Tibial nerve (tissue), 4 donors: ENCODE data around the gene KCNK7. TPM values are rescaled to one million over a fixed set of nuclear protein-coding genes. Genes with fewer than 3 reads are reported as not detected.

ENCODE experiments used
- DNase-seq, 2 donors: peaks; one replicate each; pipeline ENCODE4 v3.0.0-alpha.2; 2019; ENCODE audit warnings: low spot score in 2 of 2
- H3K27ac ChIP-seq, 4 donors: fragments of 200-600 bp; sonication (generic) in 3 of 4; one replicate each; pipeline ENCODE4 v1.5.1; 2017 to 2019; ENCODE audit warnings: mild to moderate bottlenecking in 1 of 4
- H3K27me3 ChIP-seq, 2 donors: fragments of 200-600 bp; sonication (generic) in 1 of 2; one replicate each; pipeline versions ENCODE4 v1.5.1 to v1.6.0; 2017 to 2019
- H3K36me3 ChIP-seq, 3 donors: fragments of 200-600 bp; sonication (generic); one replicate each; pipeline ENCODE4 v1.5.1; 2018 to 2019
- H3K4me1 ChIP-seq, 4 donors: fragments of 200-600 bp; sonication (generic) in 3 of 4; one replicate each; pipeline ENCODE4 v1.5.1; 2017 to 2019
- H3K4me3 ChIP-seq, 4 donors: fragments of 200-600 bp; sonication (generic) in 3 of 4; one replicate each; pipeline ENCODE4 v1.5.1; 2017 to 2019; ENCODE audit warnings: mild to moderate bottlenecking in 1 of 4, moderate library complexity in 1 of 4
- H3K9me3 ChIP-seq, 4 donors: fragments of 200-600 bp; sonication (generic) in 3 of 4; one replicate each; pipeline ENCODE4 v1.5.1; 2017 to 2019
- CTCF ChIP-seq, 5 experiments: fragments of 200-600 bp in 3 of 5; fragments of 450-650 bp in 2 of 5; sonication (generic) in 3 of 5; IDR thresholded peaks; one replicate each; pipeline ENCODE4 v1.5.1; 2016 to 2019; ENCODE audit warnings: antibody characterized with exemption in 5 of 5, mild to moderate bottlenecking in 3 of 5, moderate library complexity in 2 of 5
- EP300 ChIP-seq, 2 donors: sonication (generic); formaldehyde crosslinking; IDR thresholded peaks; one replicate each; pipeline ENCODE4 v1.6.1; 2017; ENCODE audit warnings: antibody characterized with exemption in 2 of 2, mild to moderate bottlenecking in 1 of 2
- POLR2A ChIP-seq, 2 donors: fragments of 450-650 bp; IDR thresholded peaks; one replicate each; pipeline ENCODE4 v1.6.1; 2017; ENCODE audit warnings: antibody characterized with exemption in 2 of 2, mild to moderate bottlenecking in 2 of 2, moderate library complexity in 2 of 2
- WGBS, 2 donors: methylation state at CpG; one replicate each; pipeline ENCODE4 v1.1.5; 2018; 5-methylcytosine and 5-hydroxymethylcytosine counted together
- total RNA-seq, 4 donors: library from RNA; depleted of rRNA; stranded (reverse); fragments of >200 nt; gene quantifications; one replicate each; pipeline ENCODE4 v1.1.0, GENCODE V29; 2016

Gene KCNK7
- total RNA-seq, 4 donors from 2014 or later, result 0.63 to 3.3 (median 1.2) TPM; not detected in 1

DNA sequence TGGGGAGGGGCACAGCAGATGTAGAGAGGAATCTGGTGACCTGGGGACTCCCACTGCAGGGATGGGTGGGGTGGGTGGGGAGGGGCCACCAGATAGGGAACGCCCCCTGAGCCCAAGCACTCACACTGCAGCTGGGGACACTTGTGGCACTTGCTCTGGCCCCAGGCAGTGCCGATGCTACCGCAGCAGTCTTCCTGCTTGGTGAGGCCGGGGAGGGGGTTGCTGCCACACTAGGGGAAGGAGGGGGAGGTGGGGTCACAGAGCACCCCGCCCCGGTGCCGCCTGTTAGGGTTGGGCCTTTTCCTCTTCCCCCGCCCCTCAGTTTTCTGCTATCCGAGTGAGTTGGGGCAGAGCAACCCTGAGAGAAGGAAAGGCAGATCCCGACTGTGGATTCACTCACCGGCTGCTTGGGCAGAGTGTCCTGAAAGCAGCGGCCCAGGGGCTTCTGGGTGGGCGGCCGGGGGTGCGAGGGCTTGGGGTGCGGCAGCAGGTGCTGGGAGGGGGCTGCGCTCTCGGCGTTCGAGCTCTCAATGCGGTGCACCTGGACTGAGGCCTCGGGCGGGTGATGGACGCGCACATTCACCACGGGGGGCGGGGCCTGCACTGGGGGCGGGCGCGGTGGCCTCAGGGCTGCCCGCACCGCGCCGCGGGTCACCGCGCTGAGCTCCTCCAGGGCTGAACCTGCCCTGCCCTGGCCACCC, 42.1 kb downstream of the KCNK7 start:
- no peak overlapping the region for H3K4me3 ChIP-seq
- H3K27me3 ChIP-seq, result no peaks in the 10 kb centered on the region
- peak overlapping the region in 3 of 4 donors; percentile 56 to 98 (median 98) for H3K27ac ChIP-seq
- 53 to 60% methylated on average over 6 to 13 of the region's 37 CpGs for WGBS, 2 donors
- peaks cover 0 to 68% (median 46%) of the 10 kb centered on the region in 4 donors for H3K4me1 ChIP-seq
- no peaks in the 10 kb centered on the region for H3K9me3 ChIP-seq
- TF ChIP-seq EP300 (IDR thresholded peaks at IDR 0.05) (no peak), POLR2A (IDR thresholded peaks at IDR 0.05) (no peak), CTCF (IDR thresholded peaks at IDR 0.05) (no peak)
- no peak for DNase-seq
- H3K36me3 ChIP-seq, result peaks cover 0 to 52% (median 0%) of the 10 kb centered on the region in 3 donors

GRCh38 chr11:65552388-65552951, 43.1 kb downstream of the KCNK7 start:
- no peak for TF ChIP-seq POLR2A (IDR thresholded peaks at IDR 0.05)
- peak in 1 of 5 experiments; percentile 2 for TF ChIP-seq CTCF (IDR thresholded peaks at IDR 0.05)
- TF ChIP-seq EP300 (IDR thresholded peaks at IDR 0.05), result no peak
- Histone ChIP-seq H3K4me3 (no peak overlapping the region), H3K4me1 (peaks cover 0 to 67% (median 45%) of the 10 kb centered on the region in 4 donors), H3K36me3 (peaks cover 0 to 62% (median 0%) of the 10 kb centered on the region in 3 donors), H3K27ac (peak overlapping the region in 3 of 4 donors; percentile 26 to 65 (median 28)), H3K27me3 (no peaks in the 10 kb centered on the region), H3K9me3 (no peaks in the 10 kb centered on the region)
- DNase-seq, result no peak
- 70 to 75% methylated on average over 9 of the region's 9 CpGs for WGBS, 2 donors

DNA sequence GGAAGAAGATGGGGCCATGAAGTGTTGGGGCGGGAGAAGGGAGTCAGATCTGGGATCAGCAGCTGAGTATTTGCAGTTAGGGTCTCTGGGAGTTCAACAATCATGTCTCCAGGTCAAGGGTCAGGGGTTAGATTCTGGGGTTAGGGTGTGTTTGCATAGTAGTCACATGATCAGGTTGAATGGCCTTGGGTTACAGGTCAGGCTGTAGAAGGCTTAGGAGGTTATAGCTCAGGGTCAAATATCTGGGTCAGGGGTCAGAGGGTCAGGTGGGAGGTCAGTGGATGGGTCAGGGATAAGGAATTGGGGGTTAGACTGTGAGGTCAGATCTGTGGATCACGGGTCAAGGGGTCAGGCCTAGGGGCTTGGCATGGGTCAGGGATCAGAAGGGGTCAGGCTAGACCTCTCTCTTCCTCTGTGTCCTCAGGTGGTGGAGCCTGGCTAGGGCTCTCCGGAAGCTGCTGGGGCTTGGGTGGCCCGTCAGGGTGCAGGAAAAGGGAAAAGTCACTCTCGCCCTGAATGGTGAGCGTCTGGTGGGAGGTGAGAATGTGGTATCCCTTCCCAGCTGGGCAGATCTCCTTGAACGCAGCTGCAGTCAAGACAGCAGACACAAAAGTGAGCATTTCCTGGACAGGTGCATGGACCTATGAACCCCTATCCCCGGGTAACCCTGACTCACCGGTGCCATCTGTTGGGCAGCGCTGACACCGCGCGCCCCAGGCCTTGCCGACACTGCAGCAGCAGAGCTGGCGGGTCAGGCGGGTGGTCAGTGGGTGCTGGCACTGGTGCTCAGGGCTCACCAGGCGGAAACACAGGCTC, 43.8 kb downstream of the KCNK7 start:
- TF ChIP-seq POLR2A (IDR thresholded peaks at IDR 0.05) (no peak), CTCF (IDR thresholded peaks at IDR 0.05) (peak in 4 of 5 experiments; percentile 12 to 46 (median 23))
- peak overlapping the region in 3 of 4 donors; percentile 26 to 65 (median 28) for H3K27ac ChIP-seq
- WGBS, 2 donors, result 59 to 63% methylated on average over 17 of the region's 17 CpGs
- H3K27me3 ChIP-seq, result no peaks in the 10 kb centered on the region
- peaks cover 0 to 66% (median 45%) of the 10 kb centered on the region in 4 donors for H3K4me1 ChIP-seq
- no peak overlapping the region for H3K4me3 ChIP-seq
- H3K36me3 ChIP-seq, result peaks cover 0 to 69% (median 0%) of the 10 kb centered on the region in 3 donors
- H3K9me3 ChIP-seq, result no peaks in the 10 kb centered on the region
- no peak for DNase-seq

- Histone ChIP-seq H3K27ac (no peak overlapping the region), H3K36me3 (peaks cover 0 to 95% (median 0%) of the 10 kb centered on the region in 3 donors), H3K9me3 (no peaks in the 10 kb centered on the region), H3K27me3 (no peaks in the 10 kb centered on the region), H3K4me1 (peaks cover 0 to 46% (median 23%) of the 10 kb centered on the region in 4 donors), H3K4me3 (no peak overlapping the region)
- TF ChIP-seq POLR2A (IDR thresholded peaks at IDR 0.05), result no peak
- DNase-seq, result no peak
- 86 to 92% methylated on average over 3 of the region's 3 CpGs for WGBS, 2 donors
These were observed 46.5 kb downstream of the KCNK7 start for GRCh38 chr11:65549096-65549495.

- 88 to 91% methylated on average over 3 of the region's 3 CpGs for WGBS, 2 donors
- Histone ChIP-seq H3K27me3 (no peaks in the 10 kb centered on the region), H3K9me3 (no peaks in the 10 kb centered on the region), H3K27ac (peak overlapping the region in 1 of 4 donors; percentile 10), H3K4me1 (peaks cover 0 to 39% (median 16%) of the 10 kb centered on the region in 4 donors), H3K4me3 (no peak overlapping the region), H3K36me3 (peaks cover 0 to 95% (median 0%) of the 10 kb centered on the region in 3 donors)
- no peak for DNase-seq
- TF ChIP-seq POLR2A (IDR thresholded peaks at IDR 0.05) (no peak), EP300 (IDR thresholded peaks at IDR 0.05) (no peak), CTCF (IDR thresholded peaks at IDR 0.05) (no peak)
These were observed 47.2 kb downstream of the KCNK7 start for GRCh38 chr11:65548395-65548794.
